Activated T-helper 2 cell treated with anti-CD3 and anti-CD28 coated beads, Interferon-gamma antibody, Interleukin-2, Interleukin-4, amounts not matched to agents 10 μg/mL and 5 μg/mL and 100 μg/mL, durations not matched to agents 14 hours and 24 hours and 36 hours (primary cell): Measurements from ENCODE around the gene KRT80. TPM values are rescaled to one million over a fixed set of nuclear protein-coding genes. Genes with fewer than 3 reads are reported as not detected.

ENCODE experiments used
- DNase-seq: peaks from one replicate; pipeline ENCODE4 v3.0.0; 2021; ENCODE audit warnings: low spot score
- H3K27ac Mint-ChIP-seq: one replicate; pipeline ENCODE4 v1.8.0; 2021; ENCODE audit warnings: mixed read lengths
- H3K27me3 Mint-ChIP-seq: one replicate; pipeline ENCODE4 v1.8.0; 2021; ENCODE audit warnings: low read depth, mixed read lengths
- H3K36me3 Mint-ChIP-seq: one replicate; pipeline ENCODE4 v1.8.0; 2021; ENCODE audit warnings: low read depth, mixed read lengths
- H3K4me1 Mint-ChIP-seq: one replicate; pipeline ENCODE4 v1.8.0; 2021; ENCODE audit warnings: low read depth, mixed read lengths
- H3K4me3 Mint-ChIP-seq: one replicate; pipeline ENCODE4 v1.8.0; 2021; ENCODE audit warnings: low read depth, mild to moderate bottlenecking, moderate library complexity, mixed read lengths
- H3K9me3 Mint-ChIP-seq: one replicate; pipeline ENCODE4 v1.8.0; 2021; ENCODE audit warnings: mixed read lengths
- intact Hi-C: fragments of 100-400 bp; cut with micrococcal nuclease; formaldehyde crosslinking; loops from one replicate; pipeline ENCODE4 v1.15.1; 2023
- total RNA-seq: library from RNA; stranded (reverse); gene quantifications from 2 replicates; pipeline ENCODE4 v1.2.3, GENCODE V29; 2022

KRT80 gene
- total RNA-seq, 1 donor from 2014 or later, result not detected

GRCh38 chr12:52223406-52224039 is 31.7 kb upstream of the KRT80 start:
- no peak overlapping the region for H3K4me3 Mint-ChIP-seq
- intact Hi-C loops, result loop anchor here (5.0 kb wide), 1 partner anchor 54 kb away; no protein-coding TSS in a partner anchor
- H3K27me3 Mint-ChIP-seq, result peaks cover 50% of the 10 kb centered on the region
- H3K36me3 Mint-ChIP-seq, result no peaks in the 10 kb centered on the region
- H3K4me1 Mint-ChIP-seq, result peaks cover 4% of the 10 kb centered on the region
- DNase-seq, result no peak
- H3K27ac Mint-ChIP-seq, result no peak overlapping the region
- H3K9me3 Mint-ChIP-seq, result no peaks in the 10 kb centered on the region

DNA sequence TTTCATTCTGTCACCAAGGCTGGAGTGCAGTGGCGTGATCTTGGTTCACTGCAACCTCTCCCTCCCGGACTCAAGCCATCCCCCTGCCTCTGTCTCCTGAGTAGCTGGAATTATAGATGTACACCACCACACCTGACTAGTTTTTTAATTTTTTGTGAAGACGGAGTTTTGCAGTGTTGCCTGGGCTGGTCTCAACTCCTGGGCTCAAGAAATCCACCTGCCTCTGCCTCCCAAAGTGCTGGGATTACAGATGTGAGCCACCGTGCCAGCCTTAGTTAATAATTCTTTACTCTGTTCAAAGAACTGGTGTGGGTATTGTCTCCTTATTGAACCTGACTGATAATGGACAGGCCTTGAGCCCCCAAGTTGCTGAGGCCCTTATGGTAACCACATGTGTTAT is 30.9 kb upstream of the KRT80 start:
- Mint-ChIP-seq H3K27ac (no peak overlapping the region), H3K4me1 (peaks cover 4% of the 10 kb centered on the region), H3K9me3 (no peaks in the 10 kb centered on the region), H3K4me3 (no peak overlapping the region), H3K27me3 (peaks cover 46% of the 10 kb centered on the region), H3K36me3 (no peaks in the 10 kb centered on the region)
- DNase-seq, result no peak
- intact Hi-C loops, result loop anchor here (1.0 to 5.0 kb wide), 2 partner anchors 22 to 55 kb away; no protein-coding TSS in a partner anchor

DNA sequence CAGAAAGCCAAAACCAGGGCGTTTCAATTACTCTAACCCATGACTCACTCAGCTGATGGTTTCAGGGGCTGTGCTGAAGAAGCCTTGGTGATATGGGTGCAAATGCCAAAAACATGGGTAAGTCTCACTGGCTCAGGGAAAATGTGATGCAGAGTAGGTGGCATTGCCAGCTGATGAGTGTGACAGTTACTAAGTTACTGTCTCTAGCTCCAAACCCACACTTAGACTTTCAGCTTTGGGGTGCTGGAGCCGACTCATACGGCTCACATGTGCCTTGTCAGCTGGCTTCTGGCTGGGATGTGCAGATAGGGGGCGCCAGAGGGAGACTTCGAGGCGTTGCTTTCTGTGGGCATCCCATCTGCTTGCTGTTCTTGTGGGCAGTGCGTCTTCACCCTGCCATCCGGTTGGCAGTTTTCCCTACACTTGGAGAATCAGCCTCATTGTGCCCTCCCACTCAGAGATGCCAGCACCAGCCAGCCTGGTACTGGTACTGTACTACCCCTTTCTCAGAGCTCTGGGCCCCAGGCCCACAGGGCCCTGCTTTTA is 30.2 kb upstream of the KRT80 start:
- H3K9me3 Mint-ChIP-seq, result no peaks in the 10 kb centered on the region
- H3K4me3 Mint-ChIP-seq, result no peak overlapping the region
- no peak overlapping the region for H3K27ac Mint-ChIP-seq

GRCh38 chr12:52221070-52221781 is 29.4 kb upstream of the KRT80 start:
- no peaks in the 10 kb centered on the region for H3K9me3 Mint-ChIP-seq
- peaks cover 35% of the 10 kb centered on the region for H3K27me3 Mint-ChIP-seq
- H3K4me3 Mint-ChIP-seq, result no peak overlapping the region
- intact Hi-C loops, result loop anchor here (5.0 kb wide), 1 partner anchor 56 kb away; no protein-coding TSS in a partner anchor
- no peak for DNase-seq
- peaks cover 4% of the 10 kb centered on the region for H3K4me1 Mint-ChIP-seq
- no peaks in the 10 kb centered on the region for H3K36me3 Mint-ChIP-seq
- no peak overlapping the region for H3K27ac Mint-ChIP-seq

More for the DNA sequence above, 30.2 kb upstream of the KRT80 start:
- Mint-ChIP-seq H3K4me1 (peaks cover 4% of the 10 kb centered on the region), H3K36me3 (no peaks in the 10 kb centered on the region), H3K27me3 (peaks cover 43% of the 10 kb centered on the region)
- peak; percentile 58 for DNase-seq
- intact Hi-C loops, result loop anchor here (1.0 to 5.0 kb wide), 2 partner anchors 22 to 55 kb away; no protein-coding TSS in a partner anchor

DNA sequence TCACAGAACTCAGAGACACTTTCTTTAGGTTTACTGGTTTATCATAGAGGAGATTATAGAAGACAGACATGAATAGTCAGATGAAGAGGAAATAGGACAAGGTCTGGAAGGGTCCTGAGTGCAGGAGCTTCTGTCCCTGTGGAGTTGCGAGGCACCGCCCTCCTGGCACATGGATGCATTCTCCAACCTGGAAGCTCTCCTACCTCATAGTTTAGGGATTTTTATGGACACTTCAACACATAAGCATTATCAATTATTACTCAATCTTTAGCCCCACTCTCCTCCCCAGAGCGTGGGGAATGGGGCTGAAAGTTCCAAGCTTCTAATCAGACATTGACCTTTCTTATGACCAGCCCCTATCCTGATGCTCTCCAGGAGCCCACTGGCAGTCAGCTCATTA is 28.7 kb upstream of the KRT80 start:
- Mint-ChIP-seq H3K27ac (no peak overlapping the region), H3K9me3 (no peaks in the 10 kb centered on the region), H3K4me1 (peaks cover 4% of the 10 kb centered on the region), H3K4me3 (no peak overlapping the region), H3K27me3 (peaks cover 31% of the 10 kb centered on the region), H3K36me3 (no peaks in the 10 kb centered on the region)
- no peak for DNase-seq
- intact Hi-C loops, result loop anchor here (5.0 kb wide), 1 partner anchor 57 kb away; no protein-coding TSS in a partner anchor

GRCh38 chr12:52218001-52218400 is 26.2 kb upstream of the KRT80 start:
- intact Hi-C loops, result no loop called here
- H3K36me3 Mint-ChIP-seq, result no peaks in the 10 kb centered on the region

GRCh38 chr12:52217223-52217622 is 25.4 kb upstream of the KRT80 start:
- H3K27ac Mint-ChIP-seq, result no peak overlapping the region
- H3K9me3 Mint-ChIP-seq, result no peaks in the 10 kb centered on the region
- peaks cover 18% of the 10 kb centered on the region for H3K27me3 Mint-ChIP-seq
- no peaks in the 10 kb centered on the region for H3K36me3 Mint-ChIP-seq
- no peak for DNase-seq
- peaks cover 6% of the 10 kb centered on the region for H3K4me1 Mint-ChIP-seq
- no peak overlapping the region for H3K4me3 Mint-ChIP-seq
- intact Hi-C loops, result no loop called here

More at GRCh38 chr12:52218001-52218400, 26.2 kb upstream of the KRT80 start:
- no peak for DNase-seq
- Mint-ChIP-seq H3K27me3 (peaks cover 18% of the 10 kb centered on the region), H3K4me1 (peaks cover 6% of the 10 kb centered on the region), H3K4me3 (no peak overlapping the region), H3K27ac (no peak overlapping the region), H3K9me3 (no peaks in the 10 kb centered on the region)

DNA sequence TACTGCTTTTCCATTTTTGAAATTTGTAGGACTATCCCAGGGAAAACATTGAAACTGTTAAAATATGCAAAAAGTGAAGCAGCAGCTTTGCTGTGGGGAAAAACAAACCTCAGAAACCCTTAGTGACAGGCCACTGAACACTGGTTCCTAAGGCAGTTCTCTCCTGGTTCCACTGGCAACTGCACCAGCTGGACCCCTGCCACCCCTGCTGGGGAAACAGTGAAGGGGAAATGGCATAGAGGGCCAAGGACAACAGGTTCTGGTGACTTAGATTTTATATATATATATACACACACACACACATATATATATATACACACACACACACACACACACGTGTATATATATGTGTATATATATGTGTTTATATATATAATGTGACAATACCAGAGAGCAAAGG is 25.0 kb upstream of the KRT80 start:
- intact Hi-C loops, result no loop called here

GRCh38 chr12:52216100-52216499 is 24.3 kb upstream of the KRT80 start:
- no peaks in the 10 kb centered on the region for H3K9me3 Mint-ChIP-seq
- H3K4me3 Mint-ChIP-seq, result no peak overlapping the region
- no peaks in the 10 kb centered on the region for H3K36me3 Mint-ChIP-seq
- peaks cover 2% of the 10 kb centered on the region for H3K4me1 Mint-ChIP-seq
- intact Hi-C loops, result no loop called here
- H3K27me3 Mint-ChIP-seq, result peaks cover 15% of the 10 kb centered on the region
- H3K27ac Mint-ChIP-seq, result no peak overlapping the region
- DNase-seq, result no peak

More for the DNA sequence above, 25.0 kb upstream of the KRT80 start:
- H3K4me3 Mint-ChIP-seq, result no peak overlapping the region
- H3K27ac Mint-ChIP-seq, result no peak overlapping the region
- H3K27me3 Mint-ChIP-seq, result peaks cover 18% of the 10 kb centered on the region
- no peak for DNase-seq
- H3K9me3 Mint-ChIP-seq, result no peaks in the 10 kb centered on the region
- no peaks in the 10 kb centered on the region for H3K36me3 Mint-ChIP-seq
- H3K4me1 Mint-ChIP-seq, result peaks cover 4% of the 10 kb centered on the region

GRCh38 chr12:52215587-52216031 is 23.8 kb upstream of the KRT80 start:
- Mint-ChIP-seq H3K27ac (no peak overlapping the region), H3K9me3 (no peaks in the 10 kb centered on the region), H3K4me3 (no peak overlapping the region), H3K36me3 (no peaks in the 10 kb centered on the region), H3K4me1 (peaks cover 2% of the 10 kb centered on the region), H3K27me3 (peaks cover 11% of the 10 kb centered on the region)
- intact Hi-C loops, result no loop called here
- no peak for DNase-seq

GRCh38 chr12:52214421-52214802 is 22.6 kb upstream of the KRT80 start:
- Mint-ChIP-seq H3K4me1 (peaks cover 2% of the 10 kb centered on the region), H3K36me3 (no peaks in the 10 kb centered on the region), H3K27me3 (peaks cover 10% of the 10 kb centered on the region), H3K27ac (no peak overlapping the region), H3K4me3 (no peak overlapping the region), H3K9me3 (no peaks in the 10 kb centered on the region)
- intact Hi-C loops, result loop anchor here (5.0 kb wide), 1 partner anchor 57 kb away; no protein-coding TSS in a partner anchor
- DNase-seq, result no peak

DNA sequence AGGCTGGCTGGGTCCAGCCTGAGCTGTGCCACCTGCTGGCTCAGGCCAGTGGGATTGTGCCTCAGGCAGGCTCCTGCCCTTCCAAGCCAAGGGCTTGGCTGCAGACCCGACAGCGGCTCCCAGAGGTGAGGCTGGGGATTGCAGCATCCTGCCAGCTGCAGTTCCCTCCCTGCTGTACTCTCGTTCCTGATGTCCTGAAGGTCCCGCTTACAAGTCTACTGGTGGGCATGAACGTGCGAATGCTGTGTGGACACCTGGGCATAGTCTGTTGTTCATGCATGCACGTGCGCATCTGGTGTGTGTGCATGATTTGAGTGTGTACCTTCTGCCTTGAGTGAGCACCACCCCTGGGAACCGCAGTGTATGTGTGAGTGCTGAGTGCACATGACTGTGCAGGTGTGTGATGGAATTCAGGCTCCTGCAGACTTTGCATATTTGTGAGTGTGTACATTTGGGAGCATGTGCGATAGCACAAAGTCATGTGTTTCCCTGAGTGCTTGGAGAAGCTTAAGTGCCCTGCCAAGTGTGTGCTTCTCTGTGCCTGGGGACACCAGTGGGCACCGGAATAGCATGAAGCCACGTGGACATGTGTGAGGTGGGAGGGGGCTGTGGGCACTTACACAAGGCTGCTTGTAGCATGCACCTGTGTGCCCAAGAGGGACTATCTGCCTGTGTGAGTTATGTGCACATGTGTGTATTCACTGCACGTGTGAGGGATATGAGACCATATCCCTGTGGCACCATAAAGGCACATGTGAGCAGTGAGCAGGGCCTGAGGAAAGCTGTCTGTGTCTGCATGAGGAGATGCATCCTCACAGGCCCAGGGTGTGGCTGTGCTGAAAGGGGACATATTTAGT is 22.0 kb upstream of the KRT80 start:
- H3K36me3 Mint-ChIP-seq, result no peaks in the 10 kb centered on the region
- H3K4me3 Mint-ChIP-seq, result no peak overlapping the region
- intact Hi-C loops, result loop anchor here (5.0 kb wide), 1 partner anchor 56 kb away; no protein-coding TSS in a partner anchor
- peak; percentile 53 for DNase-seq
- peaks cover 8% of the 10 kb centered on the region for H3K27me3 Mint-ChIP-seq
- H3K9me3 Mint-ChIP-seq, result no peaks in the 10 kb centered on the region
- peaks cover 2% of the 10 kb centered on the region for H3K4me1 Mint-ChIP-seq
- no peak overlapping the region for H3K27ac Mint-ChIP-seq
